Left forelimb (tissue), 1 donor: ENCODE results near the gene HNF4A.

Experiments used
- DNase-seq: peaks from one replicate; pipeline ENCODE4 v3.0.0-alpha.2; 2018; ENCODE audit warnings: low spot score

The HNF4A gene

DNA sequence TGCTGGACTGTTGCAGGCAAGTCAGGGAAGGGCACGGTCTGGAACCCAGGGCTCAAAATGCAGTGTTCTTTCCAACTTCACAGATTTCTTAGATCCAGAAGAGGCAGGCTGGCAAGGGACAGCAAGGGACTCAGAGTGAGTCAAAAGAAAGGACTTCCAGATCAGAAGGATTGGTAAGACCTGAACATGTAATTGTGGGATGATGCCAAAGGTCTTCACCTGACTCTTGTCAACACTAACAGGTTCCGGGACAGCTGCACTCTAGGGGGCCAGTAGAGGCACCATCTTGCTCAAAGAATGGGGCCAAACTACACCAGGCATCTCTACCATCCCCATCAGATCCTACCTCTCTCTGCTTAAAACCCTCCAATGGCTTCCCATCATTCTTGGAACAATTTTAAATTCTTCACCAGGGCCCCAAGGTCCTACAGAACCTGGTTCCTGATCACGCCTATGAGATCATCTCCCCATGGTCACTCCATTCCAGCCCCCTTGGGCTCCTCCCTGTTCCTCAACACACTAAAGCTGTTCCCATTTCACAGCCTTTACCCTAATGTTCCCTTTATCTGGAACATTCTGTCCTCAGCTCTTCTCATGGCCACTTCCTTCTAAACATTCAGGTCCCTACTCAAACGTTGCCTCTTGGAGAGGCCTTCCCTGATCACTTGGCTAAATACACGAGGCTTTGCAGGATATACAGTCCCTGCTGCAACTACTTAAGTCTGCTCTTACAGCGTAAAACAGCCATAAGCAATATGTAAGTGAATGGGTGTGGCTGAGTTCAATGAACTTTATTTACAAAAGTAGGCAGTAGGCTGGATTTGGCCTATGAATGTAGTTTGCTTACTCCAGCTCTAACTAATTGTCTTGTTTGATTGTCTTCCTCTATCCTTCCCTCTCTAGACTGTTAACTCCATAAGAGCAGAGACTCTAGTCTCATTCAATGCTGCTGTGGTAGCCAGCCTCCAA lies 90.5 kb downstream of the HNF4A start:
- DNase-seq, result no peak

DNA sequence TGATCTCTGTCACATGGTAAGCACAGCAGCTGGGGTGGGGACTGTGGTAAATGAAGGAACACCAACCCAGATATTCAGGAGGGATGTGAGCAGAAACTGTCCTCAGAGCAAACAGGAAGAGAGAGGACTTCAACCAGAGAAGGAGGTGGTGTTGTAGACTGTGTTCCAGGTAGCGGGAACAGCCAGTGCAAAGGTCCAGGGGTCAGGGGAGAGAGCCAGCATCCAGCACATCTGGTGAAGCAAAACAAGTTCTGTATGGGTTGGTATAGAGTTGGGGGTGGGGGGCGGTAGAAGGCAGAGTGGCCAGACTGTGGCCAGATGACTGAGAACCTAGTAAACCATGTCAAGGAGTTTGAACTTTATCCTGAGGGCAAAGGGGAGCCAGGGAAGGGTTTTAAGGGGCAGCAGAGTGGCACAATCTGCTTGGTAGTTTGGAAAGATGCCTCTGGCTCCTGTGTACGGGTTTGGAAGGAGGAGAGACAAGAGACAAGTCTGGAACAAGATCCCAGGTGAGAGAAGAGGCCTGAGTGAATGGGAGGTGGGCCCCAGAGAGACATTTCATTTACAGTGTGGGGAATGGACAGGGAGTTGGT lies 92.4 kb downstream of the HNF4A start:
- DNase-seq, result no peak

DNA sequence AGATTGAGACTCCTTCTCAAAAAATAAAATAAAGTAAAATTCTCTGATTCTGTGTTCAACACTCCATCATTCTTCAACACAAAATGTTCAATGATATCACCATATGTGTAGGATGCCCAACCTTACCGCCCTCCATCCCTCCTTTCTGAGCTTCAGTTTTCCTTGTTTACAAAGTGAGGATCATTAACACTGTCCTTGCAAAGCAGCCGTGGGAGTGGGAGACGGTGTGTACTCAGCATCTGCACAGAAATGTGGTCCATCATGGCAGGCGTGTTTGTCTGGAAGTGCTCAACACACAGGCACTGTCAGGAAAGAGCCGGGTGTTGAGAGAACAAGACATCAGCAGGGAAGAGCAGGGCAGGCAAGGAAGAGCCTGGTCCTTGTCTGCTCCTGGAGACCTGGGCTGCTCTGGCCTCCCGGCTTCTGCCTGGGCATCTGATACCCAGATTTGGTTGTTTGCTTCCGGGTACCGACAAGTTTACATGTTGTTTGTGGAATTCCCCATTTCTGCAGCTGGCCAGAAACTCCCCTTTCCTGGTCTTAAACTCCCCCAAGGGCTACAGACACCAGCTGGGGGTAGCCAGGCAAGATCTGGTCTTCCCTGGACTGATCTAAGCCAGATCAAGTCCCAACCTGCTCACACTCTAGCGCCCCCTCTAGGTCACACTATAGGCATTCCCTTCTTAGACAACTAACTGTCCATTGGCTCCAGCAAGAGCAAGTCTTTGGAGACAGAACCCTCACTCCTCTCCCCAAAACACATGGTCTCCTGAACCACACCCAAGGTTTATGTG lies 93.5 kb downstream of the HNF4A start:
- no peak for DNase-seq

DNA sequence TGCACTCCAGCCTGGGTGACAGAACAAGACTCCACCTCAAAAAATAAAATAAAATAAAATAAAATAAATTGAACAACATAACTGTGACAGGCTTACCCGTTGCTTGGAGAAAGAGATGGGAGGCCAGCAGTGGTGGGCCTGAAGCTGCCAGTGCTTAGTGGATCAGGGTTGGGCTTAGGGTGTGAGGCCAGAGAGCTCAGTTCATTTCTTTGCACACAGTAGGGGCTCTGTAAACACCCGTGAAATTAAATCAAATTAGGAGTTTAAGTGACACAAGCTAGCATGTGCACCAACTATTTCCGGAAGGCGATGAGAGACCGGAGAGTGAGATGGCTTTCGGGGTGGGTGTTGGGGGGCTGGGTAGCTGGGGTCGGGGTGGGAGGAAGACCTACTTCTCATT lies 94.4 kb downstream of the HNF4A start:
- no peak for DNase-seq

DNA sequence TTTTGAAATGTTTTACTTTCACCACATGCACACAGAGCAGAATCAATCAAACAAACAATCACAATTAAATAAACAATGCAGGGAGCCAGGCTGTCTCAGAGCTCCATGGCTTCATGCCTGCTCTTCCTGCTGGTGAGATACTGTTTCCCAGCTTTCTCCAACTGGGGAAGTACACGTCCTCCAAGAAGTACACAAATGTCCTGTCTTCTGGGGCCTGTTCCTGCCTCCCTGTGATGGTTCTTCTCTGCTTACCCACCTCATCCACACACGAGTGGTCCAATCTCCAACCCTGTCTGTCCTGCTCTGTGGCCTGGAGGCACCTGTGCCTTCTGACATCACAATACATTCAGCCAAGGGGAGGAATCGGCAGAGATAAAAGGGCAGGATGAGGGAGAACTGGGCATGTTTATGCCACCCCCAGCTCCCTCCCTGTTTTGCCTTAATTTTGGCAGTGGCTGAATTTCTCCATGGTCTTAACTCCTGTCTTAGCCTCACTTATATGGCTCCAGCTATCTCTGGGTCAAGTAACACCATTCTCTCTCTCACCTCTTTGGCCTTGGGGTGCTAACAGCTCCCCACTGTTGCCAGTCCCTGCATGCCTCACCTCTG lies 94.9 kb downstream of the HNF4A start:
- no peak for DNase-seq

DNA sequence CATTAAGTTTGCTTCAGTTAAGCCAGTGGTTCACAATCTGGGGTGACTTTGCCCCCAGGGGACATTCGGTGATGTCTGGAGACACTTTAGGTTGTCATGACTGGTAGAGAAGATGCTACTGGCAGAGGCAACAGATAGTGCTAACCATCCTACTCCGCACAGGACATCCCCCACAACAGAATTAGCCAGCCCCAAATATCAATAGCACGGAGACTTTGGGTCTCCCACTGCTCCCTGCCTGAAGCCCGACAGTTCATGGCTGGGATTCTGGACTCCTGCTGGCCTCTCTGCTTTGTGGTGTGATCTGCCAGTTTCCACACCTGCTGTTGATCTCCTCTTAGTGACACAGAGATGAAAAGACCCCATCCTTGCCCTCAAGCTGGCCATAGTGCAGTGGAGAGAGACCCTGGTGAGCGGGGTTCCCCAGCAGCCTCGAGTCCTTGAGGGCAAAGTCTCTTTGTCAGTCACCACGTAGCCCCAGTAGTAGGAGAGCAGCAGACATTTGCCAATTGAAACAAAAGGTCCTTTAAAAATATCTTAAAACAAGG lies 95.5 kb downstream of the HNF4A start:
- no peak for DNase-seq

DNA sequence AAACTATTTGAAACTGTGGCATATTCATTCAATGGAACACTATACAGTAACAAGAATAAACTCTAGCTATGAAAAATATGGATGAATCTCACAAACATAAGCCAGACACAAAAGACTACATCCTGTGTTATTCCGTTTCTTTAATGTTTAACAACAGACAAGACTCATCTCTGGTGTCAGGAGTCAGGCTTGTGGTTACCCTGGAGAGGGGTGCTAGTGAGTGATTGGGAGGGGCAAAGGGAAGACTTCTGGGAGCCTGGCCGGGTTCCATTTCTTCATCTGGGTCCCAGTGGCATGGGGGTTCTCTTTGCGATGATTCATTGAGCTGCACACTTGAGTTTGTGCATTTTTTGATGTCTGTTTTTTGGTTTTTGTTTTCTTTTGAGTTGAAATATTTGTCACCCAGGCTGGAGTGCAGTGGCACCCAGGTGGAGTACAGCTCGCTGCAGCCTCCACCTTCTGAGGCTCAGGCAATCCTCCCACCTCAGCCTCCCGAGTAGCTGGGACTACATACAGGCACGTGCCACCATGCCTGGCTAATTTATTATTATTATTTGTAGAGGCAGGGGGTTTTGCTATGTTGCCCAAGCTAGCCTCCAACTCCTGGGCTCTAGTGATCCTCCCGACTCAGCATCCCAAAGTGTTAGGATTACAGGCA lies 98.9 kb downstream of the HNF4A start:
- no peak for DNase-seq

DNA sequence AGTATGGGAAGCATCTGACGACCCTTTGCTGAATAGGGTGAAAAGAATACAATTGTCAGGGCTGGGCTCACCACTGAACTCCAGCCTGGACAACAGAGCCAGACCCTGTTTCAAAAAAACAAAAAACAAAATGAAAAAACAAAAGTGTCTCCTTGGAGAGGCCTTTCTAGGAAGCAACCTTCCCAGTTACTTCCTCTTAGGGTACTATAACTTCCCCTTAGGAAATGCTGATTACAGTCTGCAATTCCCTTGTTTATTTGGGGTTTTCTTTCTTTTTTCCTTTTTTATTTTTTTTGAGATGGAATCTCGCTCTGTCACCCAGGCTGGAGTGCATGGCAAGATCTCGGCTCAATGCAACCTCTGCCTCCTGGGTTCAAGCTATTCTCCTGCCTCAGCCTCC lies 99.6 kb downstream of the HNF4A start:
- DNase-seq, result no peak

DNA sequence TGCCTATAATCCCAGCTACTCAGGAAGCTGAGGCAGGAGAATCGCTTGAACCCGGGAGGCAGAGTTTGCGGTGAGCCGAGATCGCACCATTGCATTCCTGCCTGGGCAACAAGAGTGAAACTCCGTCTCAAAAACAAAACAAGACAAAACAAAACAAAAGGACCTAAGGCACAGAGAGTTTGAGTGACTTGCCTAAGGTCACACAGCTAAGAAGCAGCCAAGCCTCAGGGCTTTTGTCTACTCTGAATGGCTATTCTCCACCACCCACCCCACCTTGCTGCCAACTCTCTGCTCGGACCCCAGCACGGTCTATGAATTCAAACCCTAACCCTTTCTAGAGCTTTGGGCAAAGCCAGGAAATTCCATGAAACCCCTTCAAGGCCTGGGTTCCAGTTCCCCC lies 101.1 kb downstream of the HNF4A start:
- no peak for DNase-seq

DNA sequence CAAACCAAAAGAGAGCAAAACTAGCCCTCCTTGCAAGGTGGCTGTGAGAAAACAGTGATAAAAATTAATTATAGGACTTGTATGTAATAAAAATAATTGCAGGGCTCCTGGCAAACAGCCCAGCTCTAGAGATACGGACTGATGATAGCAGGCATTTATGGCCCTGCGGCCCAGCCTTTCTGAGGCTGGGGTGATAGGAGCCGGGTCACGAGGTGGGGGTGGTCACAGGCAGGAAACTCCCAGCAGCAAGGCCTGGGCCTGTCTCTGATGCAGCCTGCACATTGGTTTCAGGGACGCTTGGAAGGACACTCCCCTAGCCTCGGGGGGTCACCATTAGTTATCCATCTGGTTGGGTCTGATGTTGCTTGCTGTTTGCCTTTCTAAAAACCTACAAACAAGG lies 101.5 kb downstream of the HNF4A start:
- no peak for DNase-seq

DNA sequence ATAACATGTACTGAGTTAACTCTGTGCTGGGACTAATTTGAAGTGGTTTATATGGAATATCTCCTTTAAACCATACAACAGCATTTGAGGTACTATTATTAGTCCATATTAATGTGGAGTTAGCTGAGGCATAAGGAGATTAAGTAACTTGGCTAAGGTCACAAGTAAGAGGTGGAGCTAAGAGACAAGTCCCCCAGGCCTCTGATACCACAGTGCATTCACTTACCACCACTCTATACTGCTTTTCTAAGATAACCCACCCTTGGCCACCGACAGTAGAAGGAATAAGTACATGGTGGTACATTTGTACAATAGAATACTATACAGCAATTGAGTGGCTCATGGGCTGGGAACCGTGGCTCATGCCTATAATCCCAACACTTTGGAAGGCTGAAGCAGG lies 103.8 kb downstream of the HNF4A start:
- no peak for DNase-seq

DNA sequence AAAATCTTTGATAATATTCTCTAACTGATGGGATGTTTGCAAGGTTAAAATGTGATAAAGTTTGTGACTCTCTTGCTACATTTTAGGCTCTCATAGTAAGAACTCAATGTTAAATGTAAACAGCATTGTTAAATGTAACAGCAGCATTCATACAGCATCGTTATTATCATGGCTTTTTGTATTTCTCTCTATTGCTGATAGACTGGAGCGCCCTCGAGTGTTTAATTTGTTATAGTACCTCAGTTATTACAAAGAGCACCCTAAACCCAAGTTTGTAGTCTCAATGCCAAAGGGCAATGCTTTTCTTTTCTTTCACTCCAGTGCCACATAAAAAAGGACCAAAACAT lies 105.3 kb downstream of the HNF4A start:
- DNase-seq, result no peak

DNA sequence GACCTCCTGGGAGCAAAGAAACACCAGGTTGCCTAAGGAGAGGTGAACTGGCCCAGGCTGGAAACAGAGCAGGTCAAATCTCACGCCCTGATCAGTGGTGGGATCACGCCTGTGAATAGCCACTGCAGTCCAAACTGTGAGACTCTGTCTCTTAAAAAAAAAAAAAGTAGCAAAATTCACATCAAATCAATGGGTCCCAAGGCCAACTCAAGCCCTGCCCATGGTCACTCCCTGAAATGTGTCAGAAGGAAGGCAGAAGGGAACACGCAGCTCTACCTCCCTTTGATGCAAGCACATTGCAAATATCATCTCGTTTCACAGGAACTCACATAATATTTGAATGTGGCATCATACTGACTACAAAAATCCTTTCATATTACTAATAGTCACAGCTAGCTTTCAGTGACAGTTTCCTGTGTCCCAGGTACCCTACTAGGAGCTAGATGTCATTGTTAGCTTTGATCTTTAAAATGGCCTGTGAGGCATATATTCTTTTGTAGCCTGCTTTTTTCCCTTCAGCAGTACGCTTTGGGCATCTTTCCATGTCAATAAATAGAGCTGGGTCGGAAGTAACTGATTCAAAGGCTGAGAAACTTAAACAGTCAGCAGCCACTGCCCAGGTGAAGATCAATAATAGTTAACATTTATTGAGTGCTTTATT lies 105.8 kb downstream of the HNF4A start:
- DNase-seq, result no peak

DNA sequence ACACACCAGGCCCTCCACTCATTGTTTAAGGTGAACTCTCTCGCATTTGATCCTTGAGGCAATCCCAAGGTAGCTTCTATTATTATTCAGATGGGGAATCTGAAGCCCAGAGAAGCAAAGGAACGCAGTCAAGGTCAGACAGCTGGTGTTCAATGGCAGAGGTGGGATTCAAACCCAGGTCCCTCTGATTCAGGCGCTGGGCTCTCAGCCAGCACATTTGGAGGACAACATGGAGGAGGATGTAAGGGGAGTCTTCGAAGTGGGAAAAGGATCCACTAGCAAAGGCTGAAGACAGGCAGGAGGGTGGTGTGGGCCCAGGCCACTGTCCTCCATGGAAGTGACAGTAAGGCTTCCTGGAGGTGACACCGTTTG lies 106.3 kb downstream of the HNF4A start:
- DNase-seq, result no peak

DNA sequence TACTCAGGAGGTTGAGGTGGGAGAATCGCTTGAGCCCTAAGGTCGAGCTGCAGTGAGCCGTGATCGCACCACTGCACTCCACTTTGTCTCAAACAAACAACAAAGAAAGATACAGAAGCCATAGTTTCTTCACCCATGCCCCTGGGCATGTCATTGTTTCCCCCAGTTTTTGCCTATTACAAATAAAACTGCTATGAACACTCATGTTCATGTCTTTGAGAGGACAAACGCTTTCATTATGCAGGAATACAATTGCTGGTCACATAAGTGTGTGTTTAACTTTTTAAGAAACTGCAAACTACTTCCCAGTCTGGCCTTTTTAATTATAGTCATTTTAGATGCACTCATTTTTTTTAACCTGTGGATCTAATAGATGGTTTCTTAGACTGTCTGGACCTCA lies 108.0 kb downstream of the HNF4A start:
- no peak for DNase-seq

DNA sequence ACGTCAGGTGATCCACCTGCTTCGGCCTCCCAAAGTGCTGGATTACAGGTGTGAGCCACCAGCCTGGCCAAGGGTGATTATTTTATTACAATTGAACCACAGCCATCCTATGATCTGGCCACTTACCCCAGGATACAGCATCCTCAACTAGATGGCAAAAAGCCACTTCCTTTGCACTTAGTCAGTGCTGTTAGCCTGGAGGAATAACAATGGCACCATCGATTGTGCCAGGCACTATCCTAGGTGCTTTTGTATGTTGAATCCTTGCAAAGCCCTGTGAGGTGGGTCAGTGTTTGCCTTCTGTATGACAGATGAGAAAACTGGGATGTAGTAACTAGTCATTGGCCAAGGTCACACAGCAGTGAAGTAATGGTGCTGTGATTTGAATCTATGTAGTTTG lies 109.0 kb downstream of the HNF4A start:
- no peak for DNase-seq

DNA sequence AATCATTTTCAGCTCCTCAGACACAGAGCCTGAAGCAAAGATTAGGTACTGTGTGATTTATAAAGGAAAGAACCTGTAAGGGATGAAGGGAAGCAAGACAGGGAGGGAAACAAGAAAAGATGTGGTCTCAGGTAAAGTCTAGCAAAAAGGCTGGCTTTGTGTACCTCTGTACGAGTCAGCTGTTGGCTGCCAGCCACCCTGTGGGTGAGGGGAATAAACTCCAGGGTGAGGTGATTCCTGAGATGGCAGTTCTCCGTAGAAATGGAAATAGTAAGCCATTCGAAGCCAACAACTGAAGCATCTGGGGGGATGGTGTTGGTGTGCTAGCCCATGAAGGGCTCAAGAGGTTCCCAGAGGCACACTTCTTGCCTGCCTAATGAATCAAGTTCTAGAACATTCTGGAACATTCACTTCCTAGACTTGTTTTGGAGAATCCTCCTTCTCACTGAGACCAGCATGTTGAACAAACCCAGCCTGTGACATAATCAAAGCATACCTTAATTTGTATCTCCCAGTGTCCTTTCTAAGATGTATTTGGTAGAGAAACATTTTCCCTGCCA lies 109.6 kb downstream of the HNF4A start:
- DNase-seq, result no peak

DNA sequence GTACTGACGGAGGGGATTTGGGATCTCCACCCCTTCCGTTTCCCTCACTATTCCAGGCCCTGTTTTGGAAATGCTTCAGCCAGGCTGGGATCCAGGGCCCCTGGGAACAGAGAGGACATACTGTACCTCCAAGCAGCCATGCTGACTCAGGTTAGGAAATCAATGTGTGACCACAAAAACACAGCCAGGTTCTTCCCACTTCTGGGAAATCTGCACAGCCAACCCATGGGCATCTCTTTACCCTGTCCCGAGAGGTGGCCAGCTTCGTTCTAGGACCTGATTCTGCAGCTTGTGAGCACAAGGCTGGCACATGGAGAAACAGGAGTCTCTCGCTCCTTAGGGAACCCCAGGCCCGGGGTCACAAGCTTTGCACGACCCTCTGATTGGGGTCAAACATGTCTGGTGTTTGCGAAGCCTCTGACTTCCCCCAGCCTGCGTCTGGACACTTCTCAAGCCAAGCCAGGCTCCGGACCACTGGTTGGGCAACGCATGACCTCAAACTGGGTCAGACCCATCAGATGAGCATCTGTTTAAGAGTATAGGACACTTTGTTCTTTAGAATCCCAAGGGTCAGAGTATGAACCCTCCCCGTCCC lies 111.9 kb downstream of the HNF4A start:
- DNase-seq, result no peak

DNA sequence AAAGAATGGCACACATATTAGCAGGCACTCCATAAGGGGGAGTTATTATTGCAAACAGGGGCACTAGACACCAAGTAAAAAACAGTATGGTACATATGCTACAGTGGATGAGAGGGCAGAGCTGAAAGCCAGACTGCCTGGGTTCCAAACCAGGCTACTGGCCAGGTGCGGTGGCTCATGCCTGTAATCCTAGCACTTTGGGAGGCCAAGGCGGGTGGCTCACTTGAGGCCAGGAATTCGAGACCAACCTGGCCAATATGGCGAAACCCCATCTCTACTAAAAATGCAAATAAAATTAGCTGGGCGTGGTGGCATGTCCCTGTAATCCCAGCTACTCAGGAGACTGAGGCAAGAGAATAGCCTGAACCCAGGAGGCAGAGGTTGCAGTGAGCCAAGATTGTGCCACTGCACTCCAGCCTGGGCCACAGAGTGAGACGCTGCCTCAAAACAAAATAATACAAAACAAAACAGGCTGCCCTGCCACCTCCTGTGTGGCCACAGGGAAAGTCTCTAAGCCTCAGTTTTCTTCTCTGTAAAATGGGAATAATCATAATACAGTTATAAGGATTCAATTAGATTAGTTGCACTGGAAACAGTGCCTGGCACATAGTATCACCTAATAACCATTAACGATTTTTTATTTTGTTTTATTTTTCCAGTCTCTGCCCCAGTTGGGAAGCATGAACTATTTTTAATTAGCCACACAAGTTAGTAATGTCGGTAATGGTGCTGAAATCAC lies 112.7 kb downstream of the HNF4A start:
- no peak for DNase-seq

DNA sequence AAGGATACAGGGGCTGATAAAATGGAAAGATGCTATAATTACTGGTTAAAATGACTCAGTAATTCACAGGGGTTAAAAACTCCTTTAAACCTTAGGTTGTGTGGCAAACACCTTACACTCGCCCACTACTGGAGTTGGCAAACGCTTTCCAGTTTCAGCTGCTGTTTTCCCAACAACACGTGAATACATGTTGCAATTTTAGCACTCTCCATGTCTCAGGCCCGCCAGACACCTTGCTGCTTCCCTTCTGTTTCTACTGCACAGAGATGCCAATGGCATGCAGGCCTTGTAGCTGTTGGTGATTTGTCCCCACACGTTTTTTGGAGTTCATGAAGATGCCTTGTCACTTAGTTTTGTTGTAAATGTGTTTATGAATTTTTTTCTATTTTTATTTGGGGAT lies 114.8 kb downstream of the HNF4A start:
- DNase-seq, result no peak
